ENCODE data around the gene FNTB. TPM values are rescaled to one million over a fixed set of nuclear protein-coding genes. Genes with fewer than 3 reads are reported as not detected.

Gene FNTB
- total RNA-seq, 1 experiment from 2014 or later, result 28.1 TPM

DNA sequence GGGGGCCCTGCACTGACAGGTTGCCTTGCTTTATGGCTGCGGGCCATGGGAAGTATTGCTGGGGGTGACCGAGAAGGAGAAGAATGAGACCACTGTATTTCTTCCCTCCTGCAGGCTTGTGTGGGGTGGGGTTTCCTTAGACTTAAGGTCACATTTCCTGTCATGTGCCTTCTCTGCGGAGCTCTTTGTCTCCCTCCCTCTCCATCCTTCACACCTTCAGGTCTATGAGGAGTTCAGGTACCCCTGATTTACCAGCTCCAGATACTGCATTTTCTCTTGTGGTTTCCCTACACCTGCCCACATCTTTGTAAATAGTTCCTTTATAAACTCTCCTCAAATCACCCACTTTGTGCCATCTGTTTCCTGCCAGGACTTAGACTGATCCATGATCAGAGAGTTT, 3.6 kb downstream of the FNTB start:
- no peaks in the 10 kb centered on the region for H3F3A ChIP-seq (ENCODE audit: low read length, unreplicated experiment)
- no peaks in the 10 kb centered on the region; the same call in 1 of the 2 replicates for H3K36me3 ChIP-seq (ENCODE audit: low read depth, low read length)
- TF ChIP-seq, protein P1, sequence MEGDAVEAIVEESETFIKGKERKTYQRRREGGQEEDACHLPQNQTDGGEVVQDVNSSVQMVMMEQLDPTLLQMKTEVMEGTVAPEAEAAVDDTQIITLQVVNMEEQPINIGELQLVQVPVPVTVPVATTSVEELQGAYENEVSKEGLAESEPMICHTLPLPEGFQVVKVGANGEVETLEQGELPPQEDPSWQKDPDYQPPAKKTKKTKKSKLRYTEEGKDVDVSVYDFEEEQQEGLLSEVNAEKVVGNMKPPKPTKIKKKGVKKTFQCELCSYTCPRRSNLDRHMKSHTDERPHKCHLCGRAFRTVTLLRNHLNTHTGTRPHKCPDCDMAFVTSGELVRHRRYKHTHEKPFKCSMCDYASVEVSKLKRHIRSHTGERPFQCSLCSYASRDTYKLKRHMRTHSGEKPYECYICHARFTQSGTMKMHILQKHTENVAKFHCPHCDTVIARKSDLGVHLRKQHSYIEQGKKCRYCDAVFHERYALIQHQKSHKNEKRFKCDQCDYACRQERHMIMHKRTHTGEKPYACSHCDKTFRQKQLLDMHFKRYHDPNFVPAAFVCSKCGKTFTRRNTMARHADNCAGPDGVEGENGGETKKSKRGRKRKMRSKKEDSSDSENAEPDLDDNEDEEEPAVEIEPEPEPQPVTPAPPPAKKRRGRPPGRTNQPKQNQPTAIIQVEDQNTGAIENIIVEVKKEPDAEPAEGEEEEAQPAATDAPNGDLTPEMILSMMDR (conservative IDR thresholded peaks at IDR 0.05; ENCODE audit: low read depth, low read length), result no peak
- no peak for TF ChIP-seq EZH2phosphoT487 (IDR thresholded peaks at IDR 0.05; ENCODE audit: borderline replicate concordance, low read length)
- TF ChIP-seq EZH2 (IDR thresholded peaks at IDR 0.05; ENCODE audit: low read length, unreplicated experiment), result no peak
- no TSS peak for BruUV-seq (replicated peaks)
- no peak overlapping the region for H3K4me2 ChIP-seq (ENCODE audit: low read length)
- no peak for ATAC-seq
- H3K9ac ChIP-seq (ENCODE audit: low read length), result no peak overlapping the region
- H3K27ac ChIP-seq (ENCODE audit: low read length), result no peak overlapping the region
- H3K79me2 ChIP-seq (ENCODE audit: low read length), result peaks cover 78% of the 10 kb centered on the region
- no peak for DNase-seq
- POLR2A ChIA-PET (ENCODE audit: unreplicated experiment), result no interaction called here
- intact Hi-C loops (cut with micrococcal nuclease), result no loop called here
- H3K9me3 ChIP-seq (ENCODE audit: low read length), result no peaks in the 10 kb centered on the region
- no peaks in the 10 kb centered on the region for H4K20me1 ChIP-seq (ENCODE audit: low read length)
- no peak overlapping the region for H2AFZ ChIP-seq (ENCODE audit: low read length)
- H3K9me2 ChIP-seq (replicated peaks; ENCODE audit: low read length), result no peaks in the 10 kb centered on the region
- H3K4me3 ChIP-seq (ENCODE audit: low read length), result no peak overlapping the region
- peaks cover 18% of the 10 kb centered on the region for H3K4me1 ChIP-seq (ENCODE audit: insufficient read depth, low read length)
- CTCF ChIA-PET, result no interaction called here
- H3K27me3 ChIP-seq (ENCODE audit: low read length), result no peaks in the 10 kb centered on the region

DNA sequence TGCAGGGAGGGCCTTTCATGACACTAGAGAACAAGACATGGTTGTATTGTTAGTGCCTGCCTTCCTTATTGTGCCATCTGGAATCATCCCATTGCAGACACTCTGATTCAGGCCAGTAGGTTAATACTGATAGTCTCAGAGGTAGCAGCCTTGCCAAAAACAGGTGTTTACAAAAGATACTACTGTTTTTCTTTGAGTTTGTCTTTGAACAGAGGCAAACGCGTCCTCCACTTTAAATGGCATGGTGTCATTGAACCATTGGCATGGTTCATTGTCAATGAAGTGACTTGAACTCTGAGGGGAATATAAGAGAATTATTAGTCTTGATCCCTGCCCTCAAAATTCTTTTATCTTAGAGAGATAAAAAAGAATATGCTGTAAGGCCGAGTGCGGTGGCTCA, 4.2 kb downstream of the FNTB start:
- Histone ChIP-seq H3K27ac (ENCODE audit: low read length) (no peak overlapping the region), H2AFZ (ENCODE audit: low read length) (no peak overlapping the region), H4K20me1 (ENCODE audit: low read length) (no peaks in the 10 kb centered on the region), H3K27me3 (ENCODE audit: low read length) (no peaks in the 10 kb centered on the region), H3K4me1 (ENCODE audit: insufficient read depth, low read length) (peaks cover 17% of the 10 kb centered on the region), H3K9me3 (ENCODE audit: low read length) (no peaks in the 10 kb centered on the region), H3K4me3 (ENCODE audit: low read length) (no peak overlapping the region), H3K9ac (ENCODE audit: low read length) (no peak overlapping the region), H3K79me2 (ENCODE audit: low read length) (peaks cover 82% of the 10 kb centered on the region), H3F3A (ENCODE audit: low read length, unreplicated experiment) (no peaks in the 10 kb centered on the region), H3K4me2 (ENCODE audit: low read length) (no peak overlapping the region), H3K9me2 (replicated peaks; ENCODE audit: low read length) (no peaks in the 10 kb centered on the region), H3K36me3 (ENCODE audit: low read depth, low read length) (no peaks in the 10 kb centered on the region; the same call in 1 of the 2 replicates)
- intact Hi-C loops (cut with micrococcal nuclease), result no loop called here
- BruUV-seq (replicated peaks), result no TSS peak
- CTCF ChIA-PET, result no interaction called here
- ATAC-seq (no peak), DNase-seq (no peak)
- POLR2A ChIA-PET (ENCODE audit: unreplicated experiment), result no interaction called here
- TF ChIP-seq EZH2 (IDR thresholded peaks at IDR 0.05; ENCODE audit: low read length, unreplicated experiment), result no peak
- TF ChIP-seq, protein P1 (conservative IDR thresholded peaks at IDR 0.05; ENCODE audit: low read depth, low read length), result no peak
- no peak for TF ChIP-seq EZH2phosphoT487 (IDR thresholded peaks at IDR 0.05; ENCODE audit: borderline replicate concordance, low read length)

DNA sequence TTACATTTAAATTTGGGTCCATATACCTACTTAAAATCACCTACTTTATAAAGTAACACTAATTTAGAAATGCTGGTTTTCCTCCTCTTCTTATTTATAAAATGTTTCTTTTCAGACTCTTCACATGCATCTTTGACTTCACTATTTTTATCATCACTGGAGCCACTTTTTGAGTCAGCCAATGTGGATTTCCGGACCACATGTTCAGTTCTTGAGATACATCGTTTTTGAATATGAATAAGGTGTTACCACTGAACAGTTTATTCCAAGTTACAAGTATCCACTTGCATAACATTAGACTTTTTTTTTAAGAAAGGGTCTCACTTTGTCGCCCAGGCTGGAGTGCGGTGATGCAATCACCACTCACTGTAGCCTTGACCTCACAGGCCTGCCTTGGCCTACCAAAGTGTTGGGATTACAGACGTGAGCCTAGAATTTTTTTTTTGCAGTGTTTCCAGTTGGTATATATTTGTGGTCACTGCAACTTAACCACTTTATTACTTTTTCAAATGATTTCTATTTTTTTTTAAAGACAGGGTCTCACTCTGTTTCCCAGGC, 5.7 kb downstream of the FNTB start:
- H3K9me3 ChIP-seq (ENCODE audit: low read length), result no peaks in the 10 kb centered on the region
- H3K9ac ChIP-seq (ENCODE audit: low read length), result no peak overlapping the region
- CTCF ChIA-PET, result no interaction called here
- H3K36me3 ChIP-seq (ENCODE audit: low read depth, low read length), result no peaks in the 10 kb centered on the region; the same call in 1 of the 2 replicates
- POLR2A ChIA-PET (ENCODE audit: unreplicated experiment), result no interaction called here
- DNase-seq, result no peak
- H3K27ac ChIP-seq (ENCODE audit: low read length), result no peak overlapping the region
- H3K4me1 ChIP-seq (ENCODE audit: insufficient read depth, low read length), result peaks cover 21% of the 10 kb centered on the region
- ATAC-seq, result no peak
- TF ChIP-seq EZH2 (IDR thresholded peaks at IDR 0.05; ENCODE audit: low read length, unreplicated experiment) (no peak), EZH2phosphoT487 (IDR thresholded peaks at IDR 0.05; ENCODE audit: borderline replicate concordance, low read length) (no peak)
- TF ChIP-seq, protein P1 (conservative IDR thresholded peaks at IDR 0.05; ENCODE audit: low read depth, low read length), result no peak
- intact Hi-C loops (cut with micrococcal nuclease), result no loop called here
- H3K9me2 ChIP-seq (replicated peaks; ENCODE audit: low read length), result no peaks in the 10 kb centered on the region
- H2AFZ ChIP-seq (ENCODE audit: low read length), result no peak overlapping the region
- BruUV-seq (replicated peaks), result no TSS peak
- no peaks in the 10 kb centered on the region for H4K20me1 ChIP-seq (ENCODE audit: low read length)
- no peak overlapping the region for H3K4me2 ChIP-seq (ENCODE audit: low read length)
- no peak overlapping the region for H3K4me3 ChIP-seq (ENCODE audit: low read length)
- H3K27me3 ChIP-seq (ENCODE audit: low read length), result no peaks in the 10 kb centered on the region
- H3K79me2 ChIP-seq (ENCODE audit: low read length), result peaks cover 93% of the 10 kb centered on the region
- H3F3A ChIP-seq (ENCODE audit: low read length, unreplicated experiment), result no peaks in the 10 kb centered on the region

All from PC-3 (cell line).